ENCODE data around the gene SLC17A4.

Gene SLC17A4

DNA sequence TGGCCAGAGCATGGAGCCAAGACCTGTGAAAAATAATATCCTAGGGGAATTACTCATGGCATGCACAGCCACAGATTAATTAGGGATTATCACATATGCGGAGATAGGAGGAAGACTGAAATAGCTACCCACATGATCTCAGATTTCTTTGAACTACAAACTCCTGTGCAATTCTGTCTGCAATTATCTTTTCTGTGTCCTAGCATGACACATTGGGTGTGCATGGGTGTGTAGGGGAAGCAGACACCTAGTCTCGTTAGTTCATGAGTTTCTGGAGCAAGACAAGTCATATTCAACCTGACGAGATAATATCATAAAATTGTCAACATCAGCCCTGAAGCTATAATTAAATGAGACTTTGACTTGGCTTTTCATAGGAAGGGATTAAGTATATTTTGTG lies 3.6 kb upstream of the SLC17A4 start:
- no peak for DNase-seq

GRCh38 chr6:25753079-25753478 lies 1.5 kb upstream of the SLC17A4 start:
- no peak for DNase-seq

- DNase-seq, result no peak
Observed at GRCh38 chr6:25755483-25755882, 941 bp downstream of the SLC17A4 start.

GRCh38 chr6:25756382-25757363 lies 2.1 kb downstream of the SLC17A4 start:
- DNase-seq, result no peak

DNA sequence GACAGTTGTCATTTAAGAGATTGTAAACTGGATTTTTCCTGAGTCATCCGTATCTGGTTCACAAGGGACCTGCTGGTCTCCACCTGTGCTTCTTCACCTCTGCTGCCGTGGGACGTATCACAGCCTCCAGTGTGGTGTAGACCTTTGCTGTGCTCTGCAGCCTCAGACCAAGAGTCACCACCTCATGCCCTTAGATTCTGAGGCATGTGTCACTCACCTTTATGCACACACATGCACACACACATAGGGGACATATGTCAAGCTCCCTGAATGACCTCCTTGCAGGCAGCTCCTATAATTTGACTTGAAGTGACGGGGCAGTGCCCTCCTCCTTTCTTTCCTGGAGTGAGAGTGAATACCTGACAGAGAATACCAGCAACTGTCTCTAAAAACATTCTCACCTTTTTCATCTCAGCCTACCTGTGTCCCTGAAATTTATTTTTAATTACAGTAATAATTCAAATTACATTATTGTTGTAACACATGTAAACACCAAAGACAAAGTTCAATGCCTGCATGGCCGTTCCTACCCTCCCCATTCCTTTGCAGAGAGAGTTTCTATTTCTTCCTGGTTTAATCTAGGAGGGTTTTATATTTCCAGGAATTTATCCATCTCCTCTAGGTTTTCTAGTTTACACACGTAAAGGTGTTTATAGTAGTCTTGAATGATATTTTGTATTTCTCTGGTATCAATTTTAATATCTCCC lies 3.5 kb downstream of the SLC17A4 start:
- no peak for DNase-seq

- no peak for DNase-seq
Observed at GRCh38 chr6:25764611-25765010, 10.1 kb downstream of the SLC17A4 start.

- DNase-seq, result no peak
Observed at GRCh38 chr6:25768566-25768965, 14.0 kb downstream of the SLC17A4 start.

GRCh38 chr6:25769983-25770382 lies 15.4 kb downstream of the SLC17A4 start:
- no peak for DNase-seq

GRCh38 chr6:25774120-25774715 lies 19.7 kb downstream of the SLC17A4 start:
- DNase-seq, result no peak

DNA sequence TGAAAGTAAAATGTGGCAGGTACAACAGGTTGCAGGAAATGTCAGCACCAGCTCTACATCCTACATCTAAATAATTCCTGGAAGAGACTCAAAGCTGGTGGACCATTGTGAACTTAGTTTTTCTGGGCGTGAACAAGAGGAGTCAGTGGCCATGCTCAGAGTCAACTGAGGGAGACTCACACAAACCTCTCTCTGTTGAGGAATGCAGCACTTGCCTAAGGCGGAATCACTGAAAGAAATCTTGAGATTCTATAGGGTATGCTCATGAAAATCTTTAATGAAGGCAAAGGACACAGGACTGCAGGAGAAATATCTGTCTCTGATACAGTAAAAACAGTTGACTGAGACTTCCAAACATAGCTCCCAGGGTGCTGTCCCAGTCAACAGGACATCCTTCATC lies 22.5 kb downstream of the SLC17A4 start:
- no peak for DNase-seq

DNA sequence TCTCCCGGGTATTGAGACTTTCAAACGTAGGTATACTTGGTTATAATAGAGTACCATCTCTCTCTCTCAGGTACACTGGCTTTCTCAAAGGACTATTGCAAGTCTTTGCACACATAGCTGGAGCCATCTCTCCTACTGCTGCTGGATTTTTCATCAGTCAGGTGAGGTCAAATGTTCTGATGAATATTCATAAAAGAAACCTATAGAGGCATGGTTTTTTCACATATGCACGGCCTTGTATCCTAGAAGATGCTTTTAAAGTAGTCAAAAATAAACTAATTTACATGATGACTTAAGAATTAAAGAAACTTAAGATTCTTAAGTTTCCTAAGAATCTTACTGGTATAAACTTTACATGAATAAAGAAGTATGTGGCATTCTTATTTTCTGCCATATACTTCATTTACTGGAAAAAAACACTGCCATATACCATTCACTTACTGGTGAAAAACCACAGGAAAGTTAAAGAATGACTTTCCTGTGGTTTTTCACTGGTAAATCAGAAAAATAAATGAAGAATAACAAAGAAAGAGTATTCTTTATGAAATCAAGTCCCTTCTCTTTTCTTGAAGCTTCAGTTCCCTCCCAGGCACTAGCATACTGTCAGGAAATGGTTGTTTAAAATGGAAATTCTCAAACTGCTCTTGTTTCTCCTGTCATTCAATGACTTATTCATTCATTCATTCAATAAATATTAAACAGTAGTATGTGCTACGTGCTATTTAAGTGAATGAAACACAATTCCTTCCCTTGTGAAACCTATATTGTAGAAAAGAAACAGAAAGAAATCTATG lies 23.5 kb downstream of the SLC17A4 start:
- DNase-seq, result no peak

DNA sequence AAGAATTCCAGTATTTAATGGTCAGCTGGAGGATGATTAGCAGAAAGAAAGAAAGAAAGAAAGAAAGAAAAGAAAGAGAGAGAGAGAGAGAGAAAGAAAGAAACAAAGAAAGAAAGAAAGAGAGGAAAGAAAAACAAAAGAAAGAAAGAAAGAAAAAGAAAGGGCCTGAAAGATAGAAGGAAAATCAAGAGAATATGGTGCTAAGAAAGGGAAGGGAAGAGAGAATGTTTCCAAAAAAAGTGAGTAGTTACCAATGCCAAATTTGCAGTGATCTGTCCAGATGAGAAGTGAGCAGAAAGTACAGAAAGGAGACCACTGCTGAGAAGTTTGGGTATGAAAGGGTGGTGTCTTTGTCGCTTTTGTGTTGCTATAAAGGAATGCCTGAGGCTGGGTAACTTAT lies 26.6 kb downstream of the SLC17A4 start:
- DNase-seq, result no peak

- DNase-seq, result no peak
Observed at GRCh38 chr6:25787428-25787827, 32.9 kb downstream of the SLC17A4 start.

- DNase-seq, result no peak
Observed at GRCh38 chr6:25788305-25788922, 33.9 kb downstream of the SLC17A4 start.

DNA sequence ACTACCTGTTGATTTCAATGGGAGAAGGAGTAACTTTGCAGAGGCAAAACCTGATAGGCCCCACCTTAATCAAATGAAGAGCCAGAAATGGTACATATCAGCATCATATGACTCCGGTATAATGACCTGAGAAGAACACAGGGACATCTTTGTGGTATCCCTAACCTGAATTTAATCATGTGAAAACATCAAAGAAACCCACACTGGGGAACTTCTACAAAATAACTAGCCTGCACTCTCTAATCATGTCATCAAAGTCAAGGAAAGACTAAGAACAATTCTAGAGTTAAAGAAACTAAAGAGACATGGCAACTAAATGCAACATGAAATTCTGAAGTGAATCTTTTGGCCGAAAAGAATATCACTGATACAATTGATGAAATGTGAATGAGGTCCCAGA lies 34.9 kb downstream of the SLC17A4 start:
- no peak for DNase-seq

- no peak for DNase-seq
Observed at GRCh38 chr6:25792016-25792415, 37.5 kb downstream of the SLC17A4 start.

DNA sequence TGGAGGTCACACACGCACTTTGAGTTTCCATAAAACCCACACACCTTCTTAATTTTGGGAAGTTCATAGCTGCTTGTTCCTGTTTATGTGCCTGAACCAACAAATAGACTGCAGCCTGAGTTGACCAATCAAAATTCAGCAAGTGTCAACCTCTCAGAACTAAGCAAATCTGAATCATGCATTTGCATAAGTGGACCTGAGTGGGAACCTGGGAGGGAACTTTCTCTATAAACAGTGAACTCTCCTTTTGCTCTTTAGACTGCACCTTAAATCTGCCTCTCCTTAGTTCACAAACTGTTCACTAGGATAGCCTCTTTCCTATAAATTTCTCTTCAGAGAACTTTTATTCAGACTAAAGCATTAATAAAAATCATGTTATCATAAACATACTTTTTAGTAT lies 39.4 kb downstream of the SLC17A4 start:
- no peak for DNase-seq

DNA sequence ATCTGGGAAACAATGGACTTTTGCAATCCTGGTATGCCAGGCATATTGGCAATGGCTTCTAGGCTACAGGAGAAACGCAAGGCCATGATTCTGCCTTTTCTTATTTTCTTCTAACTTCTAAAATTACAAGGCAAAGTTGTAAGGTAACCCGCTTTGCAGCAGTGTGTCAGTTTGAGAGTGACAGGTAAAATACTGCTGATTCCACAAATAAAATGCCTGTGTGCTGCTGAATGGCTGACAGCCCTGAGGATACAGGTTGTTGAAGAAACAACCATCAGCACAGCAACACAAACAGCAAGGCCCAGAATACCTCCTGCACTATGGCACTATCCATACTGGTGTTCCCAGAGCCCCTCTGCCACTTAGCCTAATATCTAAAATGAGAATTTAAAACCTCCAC lies 40.2 kb downstream of the SLC17A4 start:
- no peak for DNase-seq

- DNase-seq, result no peak
Observed at GRCh38 chr6:25801436-25801835, 46.9 kb downstream of the SLC17A4 start.

GRCh38 chr6:25804804-25805203 lies 50.3 kb downstream of the SLC17A4 start:
- no peak for DNase-seq

DNA sequence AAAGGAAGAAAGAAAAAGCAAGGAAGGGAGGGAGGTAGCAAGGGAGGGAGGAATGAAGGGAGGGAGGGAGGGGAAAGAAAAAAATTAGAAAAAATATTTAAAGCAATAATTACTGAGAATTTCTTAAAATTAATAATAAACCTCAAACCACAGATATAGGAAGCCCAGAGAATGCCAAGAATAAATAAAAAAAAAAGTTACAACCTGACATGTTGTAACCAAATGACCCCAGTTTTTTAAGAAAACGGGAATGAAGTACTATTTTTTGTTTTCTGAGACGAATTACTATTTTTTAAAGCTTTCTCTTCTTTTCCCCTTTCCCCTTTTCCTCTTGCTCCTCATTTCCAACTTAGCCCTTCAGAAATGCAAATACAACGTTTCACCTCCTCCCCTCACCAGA lies 60.7 kb downstream of the SLC17A4 start:
- no peak for DNase-seq

GRCh38 chr6:25816252-25816651 lies 61.7 kb downstream of the SLC17A4 start:
- DNase-seq, result no peak
